ENCODE results near the gene RBMS1. TPM values are rescaled to one million over a fixed set of nuclear protein-coding genes. Genes with fewer than 3 reads are reported as not detected.

Gene RBMS1
- total and polyA plus RNA-seq, 2 of the 13 experiments (the other 11 are each of a cell fraction or from before 2014, with no cell fraction given): 55.5 to 110 TPM

- H3K79me2 ChIP-seq (ENCODE audit: insufficient read depth, low read length): peaks cover 13% of the 10 kb centered on the region
- CTCF ChIA-PET (ENCODE audit: low intra/inter-chr PET ratio, low total read pairs): interaction anchor here (1.2 kb wide), 1 partner anchor 541 kb away, joined by 3 read pairs; no protein-coding TSS in a partner anchor
- intact Hi-C loops (cut with micrococcal nuclease; ENCODE audit: unreplicated experiment) (loop anchor here (1.0 to 5.0 kb wide), 3 partner anchors 63 to 543 kb away; no protein-coding TSS in a partner anchor), in situ Hi-C loops (cut with HindIII; ENCODE audit: extremely low pct_ligation_motif_present, low pct_unique_long_range_greater_than_20kb) (no loop called here)
- H3K4me2 ChIP-seq (ENCODE audit: low read depth, low read length): no peak overlapping the region
- H4K20me1 ChIP-seq (ENCODE audit: insufficient read depth, low read length): no peaks in the 10 kb centered on the region
- H3K36me3 ChIP-seq (replicated peaks in 1 of 2; ENCODE audit: control insufficient read depth in 1 of 2, insufficient read depth in 2 of 2, low read length in 2 of 2): peaks cover 3 to 4% of the 10 kb centered on the region in 2 experiments; a peak in 4 of 5 replicates
- H3K27me3 ChIP-seq (ENCODE audit: control insufficient read depth in 1 of 2, insufficient read depth in 2 of 2, low read length in 2 of 2): no peaks in the 10 kb centered on the region
- POLR2A ChIA-PET: interaction anchor here (1.0 kb wide), 1 partner anchor 63 kb away, joined by 6 read pairs; no protein-coding TSS in a partner anchor
- peaks cover 17% of the 10 kb centered on the region for H3K9me3 ChIP-seq (ENCODE audit: low read length)
- BruUV-seq (replicated peaks): no TSS peak
- no peak overlapping the region for H3K4me3 ChIP-seq (replicated peaks in 1 of 3; ENCODE audit: insufficient read depth in 1 of 3, low read depth in 2 of 3, low read length in 3 of 3)
- no peak overlapping the region for H3K27ac ChIP-seq (ENCODE audit: extremely low read length, insufficient read depth, low read length)
- DNase-seq (ENCODE audit: low spot score): peak; percentile 52
- WGBS (ENCODE audit: low lambda C conversion rate): 96% methylated on average over 1 of the region's 1 CpG
- H3K4me1 ChIP-seq (ENCODE audit: insufficient read depth, low read length): peaks cover 16% of the 10 kb centered on the region
- FAIRE-seq: no peak
- peak; percentile 60 for ATAC-seq
- H2AFZ ChIP-seq (ENCODE audit: low read length): no peak overlapping the region
- no peak overlapping the region for H3K9ac ChIP-seq (ENCODE audit: insufficient read depth, low read depth, low read length)
- TF ChIP-seq ZNF468 (CRISPR knock-in tag; IDR thresholded peaks at IDR 0.05) (no peak), ZNF230 (CRISPR knock-in tag; IDR thresholded peaks at IDR 0.05) (no peak), ZNF691 (CRISPR knock-in tag; IDR thresholded peaks at IDR 0.05; ENCODE audit: borderline replicate concordance, low read depth) (no peak), SMC3 (IDR thresholded peaks at IDR 0.05; ENCODE audit: low read length) (peak; percentile 65), YY1 (IDR thresholded peaks at IDR 0.05; ENCODE audit: insufficient read depth, insufficient replicate concordance, low read depth, low read length) (peak; percentile 79), RARA (CRISPR knock-in tag; IDR thresholded peaks at IDR 0.05) (no peak), STAG1 (CRISPR knock-in tag; IDR thresholded peaks at IDR 0.05) (peak; percentile 35), ZNF780A (CRISPR knock-in tag; IDR thresholded peaks at IDR 0.05) (no peak), HOXD1 (CRISPR knock-in tag; IDR thresholded peaks at IDR 0.05) (no peak), CTCF (CRISPR knock-in tag; IDR thresholded peaks at IDR 0.05) (peak; percentile 32), CENPT (CRISPR knock-in tag; IDR thresholded peaks at IDR 0.05; ENCODE audit: low read depth) (no peak), U2AF2 (IDR thresholded peaks at IDR 0.05; ENCODE audit: low read depth, low read length) (no peak), FOXA3 (CRISPR knock-in tag; IDR thresholded peaks at IDR 0.05) (0 out of 2 replicates have a peak, but pooled peaks have one; percentile 17), FOXJ3 (CRISPR knock-in tag; IDR thresholded peaks at IDR 0.05; ENCODE audit: borderline replicate concordance) (no peak), ATF7-NPFF (CRISPR knock-in tag; IDR thresholded peaks at IDR 0.05; ENCODE audit: low read depth) (no peak), ZNF839 (CRISPR knock-in tag; IDR thresholded peaks at IDR 0.05; ENCODE audit: borderline replicate concordance) (no peak), ZNF615 (CRISPR knock-in tag; IDR thresholded peaks at IDR 0.05; ENCODE audit: borderline replicate concordance) (no peak), DMTF1 (CRISPR knock-in tag; IDR thresholded peaks at IDR 0.05) (no peak), IRX3 (CRISPR knock-in tag; IDR thresholded peaks at IDR 0.05; ENCODE audit: borderline replicate concordance, low read depth) (no peak), ZNF317 (CRISPR knock-in tag; IDR thresholded peaks at IDR 0.05) (no peak)
These were observed 64.2 kb downstream of the RBMS1 start for GRCh38 chr2:160429248-160430000.

Data from HepG2 (cell line).